Measurements from ENCODE around the gene STN1. TPM values are rescaled to one million over a fixed set of nuclear protein-coding genes. Genes with fewer than 3 reads are reported as not detected.

STN1 gene
- total RNA-seq, 4 donors from 2014 or later = 9.5 to 37.1 (median 18.5) TPM

GRCh38 chr10:103934308-103934707 is 16.3 kb upstream of the STN1 start:
- Histone ChIP-seq H3K4me1 (no peaks in the 10 kb centered on the region), H3K27ac (no peak overlapping the region), H3K4me3 (no peak overlapping the region), H3K27me3 (no peaks in the 10 kb centered on the region), H3K9me3 (no peaks in the 10 kb centered on the region), H3K36me3 (no peaks in the 10 kb centered on the region)
- DNase-seq = no peak
- TF ChIP-seq, protein P1, sequence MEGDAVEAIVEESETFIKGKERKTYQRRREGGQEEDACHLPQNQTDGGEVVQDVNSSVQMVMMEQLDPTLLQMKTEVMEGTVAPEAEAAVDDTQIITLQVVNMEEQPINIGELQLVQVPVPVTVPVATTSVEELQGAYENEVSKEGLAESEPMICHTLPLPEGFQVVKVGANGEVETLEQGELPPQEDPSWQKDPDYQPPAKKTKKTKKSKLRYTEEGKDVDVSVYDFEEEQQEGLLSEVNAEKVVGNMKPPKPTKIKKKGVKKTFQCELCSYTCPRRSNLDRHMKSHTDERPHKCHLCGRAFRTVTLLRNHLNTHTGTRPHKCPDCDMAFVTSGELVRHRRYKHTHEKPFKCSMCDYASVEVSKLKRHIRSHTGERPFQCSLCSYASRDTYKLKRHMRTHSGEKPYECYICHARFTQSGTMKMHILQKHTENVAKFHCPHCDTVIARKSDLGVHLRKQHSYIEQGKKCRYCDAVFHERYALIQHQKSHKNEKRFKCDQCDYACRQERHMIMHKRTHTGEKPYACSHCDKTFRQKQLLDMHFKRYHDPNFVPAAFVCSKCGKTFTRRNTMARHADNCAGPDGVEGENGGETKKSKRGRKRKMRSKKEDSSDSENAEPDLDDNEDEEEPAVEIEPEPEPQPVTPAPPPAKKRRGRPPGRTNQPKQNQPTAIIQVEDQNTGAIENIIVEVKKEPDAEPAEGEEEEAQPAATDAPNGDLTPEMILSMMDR (IDR thresholded peaks at IDR 0.05) = no peak
- no peak for TF ChIP-seq POLR2A (IDR thresholded peaks at IDR 0.05)

- H3K27ac ChIP-seq = no peak overlapping the region
- DNase-seq = no peak
- no peak overlapping the region for H3K4me3 ChIP-seq
- H3K9me3 ChIP-seq = no peaks in the 10 kb centered on the region
- TF ChIP-seq, protein P1 (IDR thresholded peaks at IDR 0.05) = no peak
- no peak for TF ChIP-seq POLR2A (IDR thresholded peaks at IDR 0.05)
- H3K4me1 ChIP-seq = no peaks in the 10 kb centered on the region
- no peaks in the 10 kb centered on the region for H3K36me3 ChIP-seq
- H3K27me3 ChIP-seq = no peaks in the 10 kb centered on the region
Measured at GRCh38 chr10:103933557-103934121, 15.7 kb upstream of the STN1 start.

GRCh38 chr10:103932971-103933370 is 15.0 kb upstream of the STN1 start:
- no peaks in the 10 kb centered on the region for H3K27me3 ChIP-seq
- H3K36me3 ChIP-seq = no peaks in the 10 kb centered on the region
- no peak overlapping the region for H3K4me3 ChIP-seq
- no peaks in the 10 kb centered on the region for H3K9me3 ChIP-seq
- no peak for DNase-seq
- no peaks in the 10 kb centered on the region for H3K4me1 ChIP-seq
- no peak for TF ChIP-seq POLR2A (IDR thresholded peaks at IDR 0.05)
- TF ChIP-seq, protein P1 (IDR thresholded peaks at IDR 0.05) = no peak
- H3K27ac ChIP-seq = no peak overlapping the region

DNA sequence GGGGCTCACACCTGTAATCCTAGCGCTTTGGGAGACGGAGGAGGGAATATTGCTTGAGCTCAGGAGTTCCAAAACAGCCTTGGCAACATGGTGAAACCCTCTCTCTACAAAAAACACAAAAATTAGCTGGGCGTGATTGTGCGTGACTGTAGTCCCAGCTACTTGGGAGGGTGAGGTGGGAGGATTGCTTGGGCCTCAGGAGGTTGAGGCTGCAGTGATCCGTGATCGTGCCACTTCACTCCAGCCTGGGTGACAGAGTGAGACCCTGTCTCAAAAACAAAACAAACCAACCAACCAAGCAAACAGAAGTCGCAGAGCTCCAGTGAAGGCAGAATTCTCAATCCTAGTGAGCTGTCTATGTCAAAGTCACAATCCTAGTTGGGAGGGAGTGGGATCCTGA is 14.3 kb upstream of the STN1 start:
- Histone ChIP-seq H3K27ac (no peak overlapping the region), H3K4me1 (no peaks in the 10 kb centered on the region), H3K27me3 (no peaks in the 10 kb centered on the region), H3K36me3 (no peaks in the 10 kb centered on the region), H3K4me3 (no peak overlapping the region), H3K9me3 (no peaks in the 10 kb centered on the region)
- TF ChIP-seq, protein P1 (IDR thresholded peaks at IDR 0.05) = no peak
- no peak for TF ChIP-seq POLR2A (IDR thresholded peaks at IDR 0.05)
- no peak for DNase-seq

DNA sequence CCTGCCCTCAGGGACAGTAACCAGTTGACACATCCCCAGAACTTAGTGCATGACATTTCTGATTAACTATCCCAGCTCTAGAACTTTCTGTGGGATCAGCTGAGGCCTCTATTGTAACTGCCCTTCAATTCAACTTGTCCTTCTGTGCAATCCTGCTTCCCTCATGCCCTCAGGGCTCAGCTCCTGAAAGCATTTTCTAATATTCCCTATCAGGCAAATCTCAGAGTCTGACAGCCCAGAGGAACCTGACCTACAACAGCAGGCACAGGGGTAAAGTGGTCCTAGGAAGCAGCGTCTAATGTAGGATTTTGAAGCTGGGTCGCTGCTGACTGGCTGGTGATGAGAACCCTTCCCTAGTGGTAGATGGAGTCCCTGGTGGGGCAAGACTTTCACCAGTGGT is 13.6 kb upstream of the STN1 start:
- no peak for DNase-seq
- Histone ChIP-seq H3K4me3 (no peak overlapping the region), H3K4me1 (no peaks in the 10 kb centered on the region), H3K36me3 (no peaks in the 10 kb centered on the region), H3K27ac (no peak overlapping the region), H3K9me3 (no peaks in the 10 kb centered on the region), H3K27me3 (no peaks in the 10 kb centered on the region)
- TF ChIP-seq, protein P1 (IDR thresholded peaks at IDR 0.05) = no peak
- TF ChIP-seq POLR2A (IDR thresholded peaks at IDR 0.05) = no peak

DNA sequence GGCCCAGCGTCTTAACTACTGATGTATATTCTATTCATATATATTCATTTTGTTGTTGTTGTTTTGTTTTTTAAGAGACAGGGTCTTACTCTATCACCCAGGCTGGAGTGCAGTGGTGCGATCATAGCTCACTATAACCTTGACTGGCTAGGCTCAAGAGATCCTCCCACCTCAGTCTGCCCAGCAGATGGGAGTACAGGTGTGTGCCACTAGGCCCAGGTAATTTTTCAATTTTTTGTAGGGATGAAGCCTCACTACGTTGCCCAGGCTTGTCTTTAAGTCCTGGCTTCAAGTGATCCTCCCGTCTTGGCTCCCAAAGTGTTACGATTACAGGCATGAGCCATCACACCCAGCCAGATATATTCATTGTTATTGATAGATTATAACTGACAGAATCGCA is 12.9 kb upstream of the STN1 start:
- H3K27me3 ChIP-seq = no peaks in the 10 kb centered on the region
- no peak overlapping the region for H3K27ac ChIP-seq
- H3K36me3 ChIP-seq = no peaks in the 10 kb centered on the region
- H3K9me3 ChIP-seq = no peaks in the 10 kb centered on the region
- H3K4me3 ChIP-seq = no peak overlapping the region
- DNase-seq = no peak
- TF ChIP-seq POLR2A (IDR thresholded peaks at IDR 0.05) = no peak
- TF ChIP-seq, protein P1 (IDR thresholded peaks at IDR 0.05) = no peak
- no peaks in the 10 kb centered on the region for H3K4me1 ChIP-seq

Measured in Peyer's patch (tissue), 4 donors.